ENCODE results near the gene PNPLA8.

DNA sequence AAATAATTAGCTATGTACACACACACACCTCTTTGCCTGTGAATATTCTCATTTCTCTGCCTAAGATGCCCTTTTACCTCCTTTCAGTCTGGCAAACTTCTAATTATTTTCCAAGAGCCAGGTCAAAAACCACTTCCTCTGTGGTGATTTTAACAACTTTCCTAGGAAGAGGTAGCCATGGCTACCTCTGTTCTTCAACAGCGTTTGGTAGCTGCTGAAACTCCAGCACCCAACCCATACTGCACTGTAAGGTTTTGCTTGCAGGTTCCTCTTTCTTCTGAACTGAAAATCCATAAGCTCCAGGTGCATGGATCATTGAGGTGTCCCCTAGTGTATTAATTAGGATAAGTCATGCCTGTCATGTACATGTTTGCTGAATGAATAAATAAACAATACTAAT is 95.3 kb downstream of the PNPLA8 start:
- TF ChIP-seq, protein P1, sequence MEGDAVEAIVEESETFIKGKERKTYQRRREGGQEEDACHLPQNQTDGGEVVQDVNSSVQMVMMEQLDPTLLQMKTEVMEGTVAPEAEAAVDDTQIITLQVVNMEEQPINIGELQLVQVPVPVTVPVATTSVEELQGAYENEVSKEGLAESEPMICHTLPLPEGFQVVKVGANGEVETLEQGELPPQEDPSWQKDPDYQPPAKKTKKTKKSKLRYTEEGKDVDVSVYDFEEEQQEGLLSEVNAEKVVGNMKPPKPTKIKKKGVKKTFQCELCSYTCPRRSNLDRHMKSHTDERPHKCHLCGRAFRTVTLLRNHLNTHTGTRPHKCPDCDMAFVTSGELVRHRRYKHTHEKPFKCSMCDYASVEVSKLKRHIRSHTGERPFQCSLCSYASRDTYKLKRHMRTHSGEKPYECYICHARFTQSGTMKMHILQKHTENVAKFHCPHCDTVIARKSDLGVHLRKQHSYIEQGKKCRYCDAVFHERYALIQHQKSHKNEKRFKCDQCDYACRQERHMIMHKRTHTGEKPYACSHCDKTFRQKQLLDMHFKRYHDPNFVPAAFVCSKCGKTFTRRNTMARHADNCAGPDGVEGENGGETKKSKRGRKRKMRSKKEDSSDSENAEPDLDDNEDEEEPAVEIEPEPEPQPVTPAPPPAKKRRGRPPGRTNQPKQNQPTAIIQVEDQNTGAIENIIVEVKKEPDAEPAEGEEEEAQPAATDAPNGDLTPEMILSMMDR (conservative IDR thresholded peaks at IDR 0.05; ENCODE audit: low read depth, low read length), result no peak
- no peak for TF ChIP-seq EZH2 (IDR thresholded peaks at IDR 0.05; ENCODE audit: borderline replicate concordance, low read depth, low read length, poor library complexity, severe bottlenecking)

Data from A673 (cell line).